Panc1 (cell line): Measurements from ENCODE around the gene GRM7. TPM values are rescaled to one million over a fixed set of nuclear protein-coding genes. Genes with fewer than 3 reads are reported as not detected.

Experiments
- ATAC-seq: fragments of 200-7000 bp; cut with Tn5 transposase; 2 replicates; pipeline ENCODE4 v1.9.1; 2020; ENCODE audit warnings: mild to moderate bottlenecking, moderate library complexity
- BruUV-seq: library from RNA; stranded (reverse); fragments of 400-500 nt; replicated peaks from 2 replicates; lab custom pipeline; 2021; lab: Mats Ljungman, UMichigan
- CTCF ChIA-PET: fragments of 300-600 bp; sonication (Branson Sonifier 250); formaldehyde crosslinking; loops from one replicate; lab custom pipeline; 2022; ENCODE audit warnings: antibody characterized with exemption; lab: Charles Lee
- POLR2A ChIA-PET: fragments of 300-600 bp; sonication (Branson Sonifier 250); formaldehyde crosslinking; loops from one replicate; lab custom pipeline; 2022; ENCODE audit warnings: antibody characterized with exemption; lab: Charles Lee
- DNase-seq: peaks from one replicate; pipeline ENCODE4 v3.0.0-alpha.2; 2010; ENCODE audit warnings: low read depth, low spot score
- H3K27ac ChIP-seq: 2 replicates; pipeline ENCODE4 v1.5.1; 2011; ENCODE audit warnings: mild to moderate bottlenecking, low read length, inconsistent platforms
- H3K27me3 ChIP-seq: fragments of 200-500 bp; sonication (Bioruptor generic); 2 replicates; pipeline ENCODE4 v1.6.0; 2014; ENCODE audit warnings: low read length, inconsistent platforms; ENCODE audit not compliant: control insufficient read depth, insufficient read depth
- H3K36me3 ChIP-seq: fragments of 200-500 bp; sonication (Bioruptor generic); 2 replicates; pipeline ENCODE4 v1.5.1; 2014; ENCODE audit warnings: inconsistent platforms, mild to moderate bottlenecking, low read length, moderate library complexity; ENCODE audit not compliant: control insufficient read depth, insufficient read depth
- H3K4me1 ChIP-seq: 2 replicates; pipeline ENCODE4 v1.5.1; 2011; ENCODE audit warnings: inconsistent platforms, mild to moderate bottlenecking, low read length, moderate library complexity; ENCODE audit not compliant: control insufficient read depth, insufficient read depth
- H3K4me3 ChIP-seq, 2 experiments: 2 replicates each; pipeline ENCODE4 v1.5.1; 2011 to 2012; ENCODE audit warnings: low read depth in 2 of 2, low read length in 2 of 2, mild to moderate bottlenecking in 2 of 2, inconsistent platforms in 1 of 2, moderate library complexity in 1 of 2
- H3K9me3 ChIP-seq: fragments of 200-500 bp; sonication (Bioruptor generic); 2 replicates; pipeline ENCODE4 v1.5.1; 2014; ENCODE audit warnings: low read depth, mild to moderate bottlenecking, inconsistent platforms, low read length, moderate library complexity; ENCODE audit not compliant: control insufficient read depth, insufficient read depth
- CTCF ChIP-seq: fragments of 450-650 bp; IDR thresholded peaks from 2 replicates; pipeline ENCODE4 v1.5.1; 2017; ENCODE audit warnings: mild to moderate bottlenecking
- POLR2AphosphoS5 ChIP-seq: IDR thresholded peaks from 2 replicates; pipeline ENCODE4 v1.6.1; 2012; ENCODE audit warnings: mild to moderate bottlenecking, low read depth, low read length, moderate library complexity
- REST ChIP-seq, 2 experiments: IDR thresholded peaks; 2 replicates each; pipeline ENCODE4 v1.6.1; 2011 to 2012; ENCODE audit warnings: low read depth in 2 of 2, control low read depth in 1 of 2, low read length in 1 of 2, mild to moderate bottlenecking in 1 of 2, moderate library complexity in 1 of 2; ENCODE audit not compliant: insufficient read depth in 1 of 2
- SIN3A ChIP-seq: IDR thresholded peaks from 2 replicates; pipeline ENCODE4 v1.6.1; 2012; ENCODE audit warnings: low read depth, mild to moderate bottlenecking, low read length, moderate library complexity, borderline replicate concordance; ENCODE audit not compliant: insufficient read depth
- TCF7L2 ChIP-seq: IDR thresholded peaks from 2 replicates; pipeline ENCODE4 v1.6.1; 2011; ENCODE audit warnings: mild to moderate bottlenecking, low read depth, low read length, inconsistent platforms
- in situ Hi-C: cut with HindIII; loops from 2 replicates; pipeline ENCODE4 v1.10.0; 2016; ENCODE audit warnings: low sequenced_read_pairs, low pct_unique_long_range_greater_than_20kb
- intact Hi-C: fragments of 100-400 bp; cut with micrococcal nuclease; formaldehyde crosslinking; loops from one replicate; pipeline ENCODE4 v1.10.0; 2022; ENCODE audit not compliant: unreplicated experiment
- total RNA-seq: library from RNA; stranded (reverse); gene quantifications from one replicate; pipeline ENCODE4 v1.2.1, GENCODE V29; 2021; ENCODE audit not compliant: unreplicated experiment

The GRM7 gene
- total RNA-seq, 1 experiment from 2014 or later: not detected

- ChIA-PET CTCF (no interaction called here), POLR2A (no interaction called here)
- no peak for ATAC-seq
- H3K4me3 ChIP-seq: no peak overlapping the region
- H3K4me1 ChIP-seq: no peaks in the 10 kb centered on the region
- DNase-seq: no peak
- intact Hi-C loops (no loop called here), in situ Hi-C loops (no loop called here)
- no peaks in the 10 kb centered on the region for H3K27me3 ChIP-seq
- H3K36me3 ChIP-seq: no peaks in the 10 kb centered on the region
- BruUV-seq: no TSS peak
- H3K9me3 ChIP-seq: no peaks in the 10 kb centered on the region
- H3K27ac ChIP-seq: no peak overlapping the region
- TF ChIP-seq POLR2AphosphoS5 (no peak), CTCF (no peak), TCF7L2 (no peak), REST (IDR thresholded peaks at IDR 0.05; ENCODE audit: insufficient read depth in 1 of 2, low read depth in 2 of 2, low read length in 1 of 2) (no peak), SIN3A (no peak)
These were observed 411.3 kb downstream of the GRM7 start for GRCh38 chr3:7272203-7272602.

GRCh38 chr3:7275396-7275795 lies 414.5 kb downstream of the GRM7 start:
- Histone ChIP-seq H3K27me3 (no peaks in the 10 kb centered on the region), H3K27ac (no peak overlapping the region), H3K4me3 (no peak overlapping the region), H3K9me3 (no peaks in the 10 kb centered on the region), H3K4me1 (no peaks in the 10 kb centered on the region), H3K36me3 (no peaks in the 10 kb centered on the region)
- DNase-seq: no peak
- in situ Hi-C loops: no loop called here
- ChIA-PET CTCF (no interaction called here), POLR2A (no interaction called here)
- intact Hi-C loops: no loop called here
- no peak for ATAC-seq
- BruUV-seq: no TSS peak
- no peak for TF ChIP-seq POLR2AphosphoS5
- no peak for TF ChIP-seq CTCF
- no peak for TF ChIP-seq SIN3A
- no peak for TF ChIP-seq REST (IDR thresholded peaks at IDR 0.05; ENCODE audit: insufficient read depth in 1 of 2, low read depth in 2 of 2, low read length in 1 of 2)
- no peak for TF ChIP-seq TCF7L2
